GM23248 (cell line): ENCODE data around the gene NDUFA5. TPM values are rescaled to one million over a fixed set of nuclear protein-coding genes. Genes with fewer than 3 reads are reported as not detected.

Experiments used
- DNase-seq: peaks from one replicate; pipeline ENCODE4 v3.0.0-alpha.2; 2015
- H2AFZ ChIP-seq: fragments of 200-600 bp; sonication (generic); 2 replicates; pipeline ENCODE4 v1.6.1; 2016; ENCODE audit warnings: antibody characterized with exemption
- H3F3A ChIP-seq: fragments of 200-600 bp; sonication (generic); 2 replicates; pipeline ENCODE4 v1.6.1; 2016; ENCODE audit warnings: mild to moderate bottlenecking, antibody characterized with exemption, mixed run types; ENCODE audit not compliant: insufficient read depth
- H3K27ac ChIP-seq: fragments of 200-600 bp; sonication (generic); 2 replicates; pipeline ENCODE4 v1.5.1; 2016; ENCODE audit warnings: mild to moderate bottlenecking
- H3K27me3 ChIP-seq: fragments of 200-600 bp; sonication (generic); replicated peaks from 2 replicates; pipeline ENCODE4 v1.6.1; 2016; ENCODE audit warnings: mild to moderate bottlenecking; ENCODE audit not compliant: insufficient read depth
- H3K36me3 ChIP-seq: fragments of 200-600 bp; sonication (generic); 2 replicates; pipeline ENCODE4 v1.6.1; 2016; ENCODE audit warnings: low read depth, mild to moderate bottlenecking
- H3K4me1 ChIP-seq: fragments of 200-600 bp; sonication (generic); 2 replicates; pipeline ENCODE4 v1.6.1; 2016; ENCODE audit warnings: mild to moderate bottlenecking; ENCODE audit not compliant: insufficient read depth
- H3K4me2 ChIP-seq: fragments of 200-600 bp; sonication (generic); one replicate; pipeline ENCODE4 v1.6.1; 2016; ENCODE audit warnings: mild to moderate bottlenecking; ENCODE audit not compliant: unreplicated experiment
- H3K4me3 ChIP-seq: fragments of 200-600 bp; sonication (generic); 2 replicates; pipeline ENCODE4 v1.5.1; 2016; ENCODE audit warnings: mild to moderate bottlenecking
- H3K79me2 ChIP-seq: fragments of 200-600 bp; sonication (generic); 2 replicates; pipeline ENCODE4 v1.6.1; 2016; ENCODE audit warnings: mild to moderate bottlenecking; ENCODE audit not compliant: insufficient read depth
- H3K9ac ChIP-seq: fragments of 200-600 bp; sonication (generic); 2 replicates; pipeline ENCODE4 v1.6.1; 2016; ENCODE audit warnings: mild to moderate bottlenecking
- H3K9me2 ChIP-seq: fragments of 200-600 bp; sonication (generic); 2 replicates; pipeline ENCODE4 v1.6.1; 2016; ENCODE audit warnings: mixed run types, mild to moderate bottlenecking, moderate library complexity; ENCODE audit not compliant: insufficient read depth
- H3K9me3 ChIP-seq: fragments of 200-600 bp; sonication (generic); one replicate; pipeline ENCODE4 v1.6.1; 2017; ENCODE audit warnings: low read depth
- H4K20me1 ChIP-seq: fragments of 200-600 bp; sonication (generic); 2 replicates; pipeline ENCODE4 v1.6.0; 2016; ENCODE audit not compliant: insufficient read depth
- EZH2 ChIP-seq: fragments of 200-600 bp; sonication (generic); IDR thresholded peaks from 2 replicates; pipeline ENCODE4 v1.6.1; 2018; ENCODE audit warnings: antibody characterized with exemption, mild to moderate bottlenecking; ENCODE audit not compliant: insufficient read depth, poor library complexity, severe bottlenecking
- EZH2phosphoT487 ChIP-seq: fragments of 200-600 bp; sonication (generic); IDR thresholded peaks from 2 replicates; pipeline ENCODE4 v1.6.1; 2018; ENCODE audit warnings: antibody characterized with exemption, moderate library complexity, mild to moderate bottlenecking, low read depth; ENCODE audit not compliant: insufficient read depth
- WGBS, 2 experiments: methylation state at CpG; one replicate each; pipeline ENCODE4 v1.1.6; 2015 to 2017; ENCODE audit warnings: low lambda C conversion rate in 2 of 2, low coverage in 1 of 2; ENCODE audit errors: missing lambda C conversion rate in 2 of 2; 5-methylcytosine and 5-hydroxymethylcytosine counted together
- in situ Hi-C: fragments of 300-500 bp; cut with MboI; formaldehyde crosslinking; loops from 2 replicates; pipeline ENCODE4 v1.15.0; 2020
- polyA plus RNA-seq: library from polyadenylated mRNA; unstranded; fragments of >200 nt; fragmentation: Nextera tagmentation; extraction: Ambion mirVana; gene quantifications from 2 replicates; pipeline ENCODE4 v1.2.1, GENCODE V29; 2016
- total RNA-seq: library from RNA; depleted of rRNA; stranded (reverse); fragments of >200 nt; shearing (Covaris generic); gene quantifications from 2 replicates; pipeline ENCODE4 v1.2.3, GENCODE V29; 2014

NDUFA5 gene
- total and polyA plus RNA-seq, 2 experiments from 2014 or later = 52.4 to 110 TPM

DNA sequence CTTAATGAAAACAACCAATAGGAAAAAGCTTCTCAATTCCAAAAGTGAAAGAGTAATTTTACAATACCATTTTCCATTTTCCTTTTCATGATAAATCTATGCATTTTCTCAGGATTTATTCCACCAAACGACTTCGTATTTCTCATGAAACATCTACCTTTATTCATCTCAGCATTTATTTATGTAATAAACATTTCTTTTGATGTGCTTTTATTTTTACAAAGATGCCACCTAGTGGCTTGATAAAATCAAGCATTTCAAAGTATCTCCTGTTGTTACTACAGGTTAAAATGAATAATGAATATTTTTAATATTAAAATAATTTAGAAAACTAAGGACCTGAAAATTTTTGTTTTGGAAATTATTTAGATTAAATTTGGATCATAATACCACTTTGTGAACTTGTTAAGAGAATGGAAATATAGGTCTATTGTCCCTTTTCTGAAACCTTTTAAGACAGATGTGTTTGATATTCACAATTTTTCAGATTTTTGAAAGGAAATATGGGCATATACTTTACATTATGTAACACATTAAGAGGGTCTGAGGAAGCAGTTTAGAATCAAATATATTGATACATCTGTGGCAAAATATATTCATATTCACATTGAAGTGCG, 20.5 kb downstream of the NDUFA5 start:
- Histone ChIP-seq H3K9ac (0 out of 2 replicates have a peak overlapping the region, but pooled peaks have one; percentile 15), H3K79me2 (no peaks in the 10 kb centered on the region), H3K4me1 (peaks cover 20% of the 10 kb centered on the region), H3K4me3 (no peak overlapping the region), H3K9me2 (no peaks in the 10 kb centered on the region), H4K20me1 (no peaks in the 10 kb centered on the region), H3K4me2 (peak overlapping the region; percentile 40), H3K27me3 (0 out of 2 replicates have a peak, but pooled peaks cover 2% of the 10 kb centered on the region), H3F3A (peaks cover 24% of the 10 kb centered on the region), H2AFZ (no peak overlapping the region), H3K9me3 (no peaks in the 10 kb centered on the region), H3K27ac (peak overlapping the region; percentile 50), H3K36me3 (no peaks in the 10 kb centered on the region)
- TF ChIP-seq EZH2 (no peak), EZH2phosphoT487 (no peak)
- WGBS, 2 experiments = 18 to 23% methylated on average over 3 of the region's 3 CpGs
- DNase-seq = peak; percentile 49
- in situ Hi-C loops = no loop called here

DNA sequence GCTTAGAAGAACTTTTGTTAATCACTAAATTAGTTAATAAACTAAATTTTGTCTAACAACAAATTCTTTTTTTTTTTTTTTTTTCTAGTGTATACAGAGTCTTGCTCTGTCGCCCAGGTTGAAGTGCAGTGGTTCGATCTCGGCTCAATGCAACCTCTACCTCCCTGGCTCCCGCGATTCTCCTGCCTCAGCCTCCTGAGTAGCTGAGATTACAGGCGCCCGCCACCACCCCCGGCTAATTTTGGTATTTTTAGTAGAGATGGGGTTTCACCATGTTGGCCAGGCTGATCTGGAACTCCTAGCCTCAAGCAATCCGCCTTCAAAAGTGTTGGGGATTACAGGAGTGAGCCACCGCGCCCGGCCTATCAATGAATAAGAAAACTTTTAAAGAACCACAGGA, 22.1 kb downstream of the NDUFA5 start:
- H2AFZ ChIP-seq = peak overlapping the region; percentile 59

DNA sequence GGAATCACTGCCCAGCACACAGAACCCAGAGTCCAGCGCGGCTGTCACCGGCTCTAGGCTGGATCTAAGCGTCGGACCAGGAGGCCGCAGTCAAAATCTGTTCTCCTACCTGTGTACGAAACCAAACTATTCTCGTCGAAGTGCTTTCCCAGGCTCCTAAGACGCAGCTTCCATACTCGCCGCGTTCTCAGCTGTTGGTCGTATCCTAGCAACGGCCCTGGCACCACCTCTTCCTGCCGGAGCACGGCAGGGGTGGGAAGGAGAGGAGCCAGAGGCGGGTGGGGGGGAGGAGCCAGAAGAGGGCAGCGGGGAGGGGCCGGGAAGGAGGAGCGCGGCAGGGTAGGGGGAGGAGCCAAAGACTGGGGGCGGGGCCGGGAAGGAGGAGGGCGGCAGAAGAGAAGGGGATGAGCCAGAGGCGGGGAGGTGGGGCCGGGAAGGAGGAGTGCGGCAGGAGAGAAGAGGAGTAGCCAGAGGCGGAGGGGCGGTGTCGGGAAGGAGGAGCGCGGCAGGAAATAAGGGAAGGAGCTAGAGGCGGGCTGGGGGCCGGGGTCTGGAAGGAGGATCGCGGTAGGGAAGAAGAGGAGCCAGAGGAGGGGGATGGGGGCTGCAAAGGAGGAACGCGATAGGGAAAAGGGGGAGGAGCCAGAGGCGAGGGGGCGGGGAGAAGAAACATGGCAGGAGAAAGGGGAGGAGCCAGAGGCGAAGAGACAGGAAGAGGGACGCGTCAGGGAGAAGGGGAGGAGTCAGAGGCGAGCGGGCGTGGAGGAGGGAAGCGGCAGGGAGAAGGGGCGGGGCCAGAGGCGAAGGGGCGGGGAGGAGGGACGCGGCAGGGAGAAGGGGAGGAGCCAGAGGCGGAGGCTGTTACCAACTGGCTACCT, 23.0 kb downstream of the NDUFA5 start, which contains the start of gene IQUB:
Gene IQUB, minus strand, starts transcription at position 213 of the 878 bp plus-strand sequence. CDS start 22,255 bp downstream, outside the sequence.
- H3K4me1 ChIP-seq = peaks cover 20% of the 10 kb centered on the region
- H3K27ac ChIP-seq = peak within 1 kb of the TSS; percentile 29
- H3K4me3 ChIP-seq = peak within 1 kb of the TSS; percentile 70
- peak; percentile 99 for DNase-seq
- peaks cover 18% of the 10 kb centered on the region for H3F3A ChIP-seq
- H3K79me2 ChIP-seq = no peaks in the 10 kb centered on the region
- in situ Hi-C loops = no loop called here
- H2AFZ ChIP-seq = peak within 1 kb of the TSS; percentile 92
- no peaks in the 10 kb centered on the region for H3K9me3 ChIP-seq
- no peaks in the 10 kb centered on the region for H3K36me3 ChIP-seq
- H3K4me2 ChIP-seq = peak within 1 kb of the TSS; percentile 89
- WGBS, 2 experiments = 0 to 2% methylated on average over 17 to 54 of the region's 54 CpGs
- TF ChIP-seq EZH2phosphoT487 (no peak), EZH2 (no peak)
- H3K9me2 ChIP-seq = no peaks in the 10 kb centered on the region
- H3K9ac ChIP-seq = peak within 1 kb of the TSS; percentile 66
- H3K27me3 ChIP-seq = 0 out of 2 replicates have a peak, but pooled peaks cover 3% of the 10 kb centered on the region
- no peaks in the 10 kb centered on the region for H4K20me1 ChIP-seq

More for the DNA sequence above, 22.1 kb downstream of the NDUFA5 start:
- Histone ChIP-seq H3K27ac (0 out of 2 replicates have a peak overlapping the region, but pooled peaks have one; percentile 18), H3K4me2 (peak overlapping the region; percentile 49), H3K79me2 (no peaks in the 10 kb centered on the region), H3K4me1 (peaks cover 20% of the 10 kb centered on the region), H3K36me3 (no peaks in the 10 kb centered on the region), H3K9ac (peak overlapping the region; percentile 37; the same call in 1 of the 2 replicates), H3K27me3 (0 out of 2 replicates have a peak, but pooled peaks cover 3% of the 10 kb centered on the region), H3F3A (peaks cover 24% of the 10 kb centered on the region), H3K9me3 (no peaks in the 10 kb centered on the region), H4K20me1 (no peaks in the 10 kb centered on the region), H3K4me3 (peak overlapping the region; percentile 63), H3K9me2 (no peaks in the 10 kb centered on the region)
- 84 to 88% methylated on average over 12 of the region's 12 CpGs for WGBS, 2 experiments
- TF ChIP-seq EZH2 (no peak), EZH2phosphoT487 (no peak)
- in situ Hi-C loops = no loop called here
- no peak for DNase-seq

DNA sequence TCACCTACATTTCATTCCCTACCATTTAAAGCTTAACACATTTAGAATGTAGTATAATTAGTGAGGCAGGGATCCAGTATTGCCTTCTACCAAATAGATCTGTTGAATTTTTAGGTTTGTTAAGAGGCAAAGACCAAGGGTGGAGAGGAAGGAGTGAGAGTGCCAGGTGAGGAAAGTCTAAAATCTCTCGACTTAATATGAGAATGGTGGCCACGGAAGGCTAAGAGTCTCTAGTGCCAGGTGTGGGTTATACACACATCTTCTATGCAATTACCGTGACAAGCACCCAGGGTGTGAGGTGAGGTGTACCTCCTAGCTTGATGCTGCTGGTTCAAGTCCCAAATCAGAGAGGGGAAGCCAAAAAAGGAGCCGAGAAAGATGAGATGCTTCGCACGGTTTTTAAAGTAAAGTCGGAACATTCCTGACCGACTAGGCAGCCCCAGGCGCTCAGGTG, 23.7 kb downstream of the NDUFA5 start:
- in situ Hi-C loops = no loop called here
- 1 to 2% methylated on average over 9 of the region's 9 CpGs for WGBS, 2 experiments
- H3K27ac ChIP-seq = no peak overlapping the region
- peak overlapping the region; percentile 92 for H2AFZ ChIP-seq
- H3K4me1 ChIP-seq = peaks cover 17% of the 10 kb centered on the region
- DNase-seq = no peak
- H3K27me3 ChIP-seq = 0 out of 2 replicates have a peak, but pooled peaks cover 3% of the 10 kb centered on the region
- peak overlapping the region; percentile 70 for H3K4me3 ChIP-seq
- H3K9ac ChIP-seq = peak overlapping the region; percentile 66
- no peaks in the 10 kb centered on the region for H3K79me2 ChIP-seq
- TF ChIP-seq EZH2 (no peak), EZH2phosphoT487 (no peak)
- no peaks in the 10 kb centered on the region for H4K20me1 ChIP-seq
- H3K4me2 ChIP-seq = peak overlapping the region; percentile 89
- no peaks in the 10 kb centered on the region for H3K9me3 ChIP-seq
- peaks cover 15% of the 10 kb centered on the region for H3F3A ChIP-seq
- no peaks in the 10 kb centered on the region for H3K9me2 ChIP-seq
- no peaks in the 10 kb centered on the region for H3K36me3 ChIP-seq
